ENCODE measurements around the gene NLRP12. TPM values are rescaled to one million over a fixed set of nuclear protein-coding genes. Genes with fewer than 3 reads are reported as not detected.

The NLRP12 gene
- total RNA-seq, 1 experiment from 2014 or later = 5.6 TPM

- TF ChIP-seq AR (CRISPR knock-in tag; IDR thresholded peaks at IDR 0.05) (no peak), CBFB (CRISPR knock-in tag; IDR thresholded peaks at IDR 0.05; ENCODE audit: low read depth) (no peak), ZBTB21 (CRISPR knock-in tag; IDR thresholded peaks at IDR 0.05; ENCODE audit: borderline replicate concordance) (no peak), SOX15 (CRISPR knock-in tag; IDR thresholded peaks at IDR 0.05) (no peak), ZNF317 (CRISPR knock-in tag; IDR thresholded peaks at IDR 0.05; ENCODE audit: borderline replicate concordance, low read depth) (no peak), ARID4B (CRISPR knock-in tag; IDR thresholded peaks at IDR 0.05; ENCODE audit: borderline replicate concordance) (no peak), FOXK1 (CRISPR knock-in tag; IDR thresholded peaks at IDR 0.05) (peak; percentile 69), MXD4 (CRISPR knock-in tag; IDR thresholded peaks at IDR 0.05; ENCODE audit: borderline replicate concordance) (no peak), AFF4 (CRISPR knock-in tag; IDR thresholded peaks at IDR 0.05; ENCODE audit: borderline replicate concordance) (no peak), FOXP4 (CRISPR knock-in tag; IDR thresholded peaks at IDR 0.05) (0 out of 2 replicates have a peak, but pooled peaks have one; percentile 29), FOXP1 (CRISPR knock-in tag; IDR thresholded peaks at IDR 0.05; ENCODE audit: borderline replicate concordance) (0 out of 2 replicates have a peak, but pooled peaks have one; percentile 69), ZNF281 (CRISPR knock-in tag; IDR thresholded peaks at IDR 0.05) (no peak), ESRRA (CRISPR knock-in tag; IDR thresholded peaks at IDR 0.05; ENCODE audit: borderline replicate concordance) (no peak), GRHL2 (CRISPR knock-in tag; IDR thresholded peaks at IDR 0.05; ENCODE audit: insufficient replicate concordance, severe bottlenecking) (no peak), ZNF671 (CRISPR knock-in tag; IDR thresholded peaks at IDR 0.05) (no peak), HMGXB4 (CRISPR knock-in tag; IDR thresholded peaks at IDR 0.05) (0 out of 2 replicates have a peak, but pooled peaks have one; percentile 58), ETV6 (CRISPR knock-in tag; IDR thresholded peaks at IDR 0.05) (no peak), RELA (CRISPR knock-in tag; IDR thresholded peaks at IDR 0.05; ENCODE audit: borderline replicate concordance) (peak; percentile 69; the same call in 1 of the 2 replicates), TCF7 (CRISPR knock-in tag; IDR thresholded peaks at IDR 0.05; ENCODE audit: low read depth) (no peak)
These were observed 14.5 kb downstream of the NLRP12 start (continued) for GRCh38 chr19:53809518-53810186.

Measured in WTC11 (cell line).